ENCODE results near the gene BCL7A.

Gene BCL7A

GRCh38 chr12:121996945-121997612 lies 24.6 kb upstream of the BCL7A start:
- FAIRE-seq (no peak), DNase-seq (ENCODE audit: extremely low spot score, insufficient read length, low read depth) (no peak)

GRCh38 chr12:122001466-122002209 lies 20.0 kb upstream of the BCL7A start:
- no peak for FAIRE-seq
- DNase-seq (ENCODE audit: extremely low spot score, insufficient read length, low read depth): no peak

DNA sequence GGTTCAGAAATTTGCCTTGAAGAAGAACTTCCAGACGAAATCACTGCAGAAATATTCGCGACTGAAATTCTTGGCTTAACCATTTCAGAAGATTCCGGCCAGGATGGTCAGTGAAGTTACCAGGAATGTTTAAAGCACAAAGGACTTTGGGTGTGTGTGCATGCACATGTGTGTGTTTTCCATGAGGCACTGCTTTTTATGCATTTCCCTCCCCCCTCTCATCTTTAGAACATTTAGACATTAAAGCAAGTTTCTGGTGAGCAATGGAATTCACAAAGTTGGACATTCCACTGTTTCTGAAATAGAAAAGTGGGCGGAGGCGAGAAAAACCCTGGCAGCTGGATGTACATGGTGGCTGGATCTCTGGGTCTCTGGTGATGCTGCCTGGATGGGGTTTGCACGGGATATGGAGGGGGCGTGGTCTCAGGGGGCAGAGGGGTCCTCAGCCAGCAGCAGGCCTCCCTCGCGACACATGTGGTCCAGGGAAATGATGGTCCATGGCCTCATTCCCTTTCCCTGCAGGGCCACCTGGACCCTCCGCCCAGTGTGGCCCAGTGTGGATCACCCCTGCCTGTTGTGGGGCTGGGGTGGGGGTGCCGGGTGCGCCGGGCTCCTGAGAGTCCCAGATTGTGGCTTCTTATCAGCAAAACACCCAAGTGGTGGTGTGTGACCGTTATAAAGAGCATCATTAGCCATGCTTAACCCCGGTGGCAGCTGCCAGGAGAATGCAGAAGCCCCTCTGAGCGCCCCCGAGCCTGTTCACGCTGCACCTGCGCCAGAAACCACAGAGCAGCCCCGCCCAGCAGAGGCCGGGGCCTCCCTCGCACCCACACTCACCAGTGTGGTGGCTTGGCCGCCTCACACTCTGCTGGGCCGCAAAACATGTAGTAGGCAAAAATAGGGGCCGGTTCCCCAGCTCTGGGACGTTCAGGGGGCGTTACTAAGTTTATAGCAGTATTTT lies 17.8 kb upstream of the BCL7A start:
- DNase-seq (ENCODE audit: extremely low spot score, insufficient read length, low read depth) (no peak), FAIRE-seq (no peak)

DNA sequence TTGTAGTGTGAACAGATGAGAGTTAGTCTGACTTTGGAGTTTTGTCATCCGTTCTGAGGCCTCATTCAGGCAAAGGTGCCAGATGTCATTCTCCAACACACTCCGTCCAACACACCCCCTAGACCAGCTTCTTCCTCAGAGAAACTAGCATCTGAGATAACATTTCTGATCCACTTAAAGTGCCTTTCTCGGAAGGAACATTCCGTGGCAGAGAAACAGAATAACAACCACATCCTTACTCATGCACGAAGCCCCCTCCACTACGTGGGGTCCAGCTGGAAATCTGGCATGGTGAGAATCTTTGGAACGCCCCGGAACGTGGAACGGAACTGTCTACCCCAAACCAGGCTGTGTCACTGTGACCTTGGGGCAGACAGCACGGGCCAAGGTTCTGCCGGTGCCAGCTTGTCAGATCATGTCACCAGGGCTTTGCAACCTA lies 17.0 kb upstream of the BCL7A start:
- FAIRE-seq (no peak), DNase-seq (ENCODE audit: extremely low spot score, insufficient read length, low read depth) (no peak)

GRCh38 chr12:122005252-122005776 lies 16.4 kb upstream of the BCL7A start:
- FAIRE-seq (no peak), DNase-seq (ENCODE audit: extremely low spot score, insufficient read length, low read depth) (no peak)

DNA sequence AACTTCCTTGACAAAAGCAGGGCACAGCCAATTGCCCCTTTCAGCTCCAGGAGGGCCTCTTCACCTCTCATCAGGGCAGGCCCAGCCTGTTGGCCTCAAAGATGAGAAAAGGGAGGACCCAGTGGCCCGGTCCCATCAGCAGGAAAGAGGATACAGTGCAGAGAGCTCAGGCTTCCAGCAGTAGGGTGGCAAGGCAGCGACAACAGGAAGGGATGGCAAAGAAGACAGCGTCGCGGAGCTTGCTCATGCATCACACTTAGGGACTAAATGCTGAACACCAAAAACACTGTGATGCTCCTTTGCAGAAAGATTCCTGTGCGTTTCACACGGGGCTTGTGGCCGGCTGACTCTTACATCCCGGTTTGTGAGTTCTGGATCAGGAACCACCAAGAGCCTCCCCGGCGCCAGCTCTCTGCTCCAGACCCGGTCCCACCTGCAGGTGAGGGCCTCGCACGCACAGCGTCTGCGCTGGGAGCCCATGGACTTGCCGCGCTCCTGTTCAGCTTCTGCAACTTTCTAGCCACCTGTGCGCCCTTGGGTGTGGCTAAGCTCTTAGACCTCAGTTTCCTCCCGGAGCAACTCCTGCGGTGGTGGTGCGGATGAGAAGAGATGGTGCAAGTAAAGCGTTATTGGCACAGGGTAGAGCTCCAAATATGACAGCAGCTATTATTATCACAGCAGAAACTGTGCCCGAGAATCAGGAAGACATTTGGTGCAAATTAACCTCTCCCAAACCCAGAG lies 15.3 kb upstream of the BCL7A start:
- DNase-seq (ENCODE audit: extremely low spot score, insufficient read length, low read depth) (no peak), FAIRE-seq (no peak)

DNA sequence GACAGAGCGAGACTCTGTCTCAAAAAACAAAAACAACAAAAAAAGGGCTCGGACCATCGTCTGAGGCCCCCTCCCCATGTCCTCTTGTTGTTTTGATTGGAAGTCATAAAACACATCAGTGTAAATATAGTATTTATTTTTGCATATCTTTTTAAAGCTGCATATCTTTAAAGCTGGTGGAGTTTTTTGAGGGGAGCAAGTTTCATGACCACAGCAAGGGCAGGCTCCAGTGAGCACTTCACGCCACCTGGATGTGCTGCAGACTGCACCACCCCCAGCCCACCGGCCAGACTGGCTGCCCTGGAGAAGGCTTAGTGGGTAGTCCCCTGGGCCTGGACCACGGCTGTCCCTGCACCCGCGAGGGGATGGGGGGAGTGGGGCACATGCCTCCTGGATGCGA lies 11.9 kb upstream of the BCL7A start:
- DNase-seq (ENCODE audit: extremely low spot score, insufficient read length, low read depth) (no peak), FAIRE-seq (no peak)

DNA sequence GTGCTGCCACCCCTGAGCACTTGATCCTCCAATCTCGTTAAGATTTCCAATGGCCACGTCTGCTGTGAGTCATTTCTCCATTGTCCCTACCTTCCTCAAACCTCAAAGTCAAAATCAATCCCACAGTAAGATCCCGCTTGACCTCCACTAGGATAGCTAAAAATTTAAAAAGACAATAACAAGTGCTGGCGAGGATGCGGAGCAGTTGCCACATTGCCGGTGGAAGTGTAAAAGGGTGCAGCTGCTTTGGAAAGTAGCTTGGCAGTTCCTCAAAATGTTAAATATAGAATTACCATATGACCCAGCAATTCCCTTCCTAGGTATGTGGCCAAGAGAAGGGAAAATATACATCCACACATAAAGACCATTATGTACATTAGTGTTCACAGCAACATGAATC lies 9.5 kb upstream of the BCL7A start:
- DNase-seq (ENCODE audit: extremely low spot score, insufficient read length, low read depth) (no peak), FAIRE-seq (no peak)

GRCh38 chr12:122013136-122013535 lies 8.5 kb upstream of the BCL7A start:
- DNase-seq (ENCODE audit: extremely low spot score, insufficient read length, low read depth) (no peak), FAIRE-seq (no peak)

- no peak for FAIRE-seq
These were observed 7.7 kb upstream of the BCL7A start for GRCh38 chr12:122013791-122014590.

GRCh38 chr12:122014781-122015180 lies 6.9 kb upstream of the BCL7A start:
- FAIRE-seq (no peak), DNase-seq (ENCODE audit: extremely low spot score, insufficient read length, low read depth) (no peak)

More at GRCh38 chr12:122013791-122014590, 7.7 kb upstream of the BCL7A start:
- no peak for DNase-seq (ENCODE audit: extremely low spot score, insufficient read length, low read depth)

DNA sequence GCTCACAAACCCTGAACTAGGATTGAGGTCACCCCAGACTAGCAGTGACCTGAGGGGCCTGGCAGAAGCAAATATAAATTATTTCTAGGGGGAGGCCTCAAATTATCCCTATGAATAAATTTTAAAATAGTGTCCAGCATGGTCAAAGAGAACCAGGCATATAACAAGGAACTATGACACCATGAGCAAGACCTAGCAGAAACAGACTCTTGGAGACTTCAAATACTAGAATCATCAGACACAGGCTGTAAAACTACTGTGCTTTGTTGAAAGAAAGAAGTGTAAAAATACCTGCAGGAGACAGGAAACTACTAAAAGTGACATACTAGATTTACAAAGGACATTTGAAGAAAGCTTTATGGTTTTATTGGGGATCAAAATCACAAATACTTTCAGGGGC lies 3.2 kb upstream of the BCL7A start:
- FAIRE-seq (no peak), DNase-seq (ENCODE audit: extremely low spot score, insufficient read length, low read depth) (no peak)

GRCh38 chr12:122018937-122019336 lies 2.7 kb upstream of the BCL7A start:
- DNase-seq (ENCODE audit: extremely low spot score, insufficient read length, low read depth) (no peak), FAIRE-seq (no peak)

- no peak for FAIRE-seq
- no peak for DNase-seq (ENCODE audit: extremely low spot score, insufficient read length, low read depth)
These were observed 890 bp upstream of the BCL7A start for GRCh38 chr12:122020795-122021192.

DNA sequence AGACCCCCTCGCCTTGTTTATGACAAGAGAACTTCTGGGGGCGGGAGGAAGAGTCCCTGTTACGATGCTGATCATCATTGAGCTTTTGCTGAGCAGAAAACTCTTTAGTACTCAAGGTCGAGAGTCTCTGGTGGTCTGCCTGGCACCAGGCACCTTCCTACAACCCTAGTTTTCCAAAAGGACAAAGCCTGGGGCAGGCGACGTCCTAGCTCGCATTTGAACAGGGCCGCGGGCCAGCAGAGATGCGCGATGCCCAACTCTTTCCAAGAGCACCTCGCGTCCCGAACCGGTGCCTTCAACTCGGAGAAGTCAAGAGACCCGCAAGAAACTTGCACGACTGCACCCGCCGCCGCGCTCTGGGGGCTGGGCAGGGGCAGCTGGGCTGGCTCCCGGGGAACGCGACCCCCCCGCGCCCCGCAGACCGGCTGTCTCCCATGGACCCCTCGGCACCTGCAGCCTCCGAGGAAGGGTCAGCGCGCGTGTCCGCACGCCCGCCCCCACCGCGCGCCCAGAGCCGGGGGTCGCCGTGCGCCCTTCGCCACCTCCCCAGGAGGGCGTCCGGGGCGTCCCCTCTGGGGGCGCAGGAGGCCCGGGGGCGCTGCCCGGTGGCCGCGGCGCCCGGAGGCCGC lies 377 bp upstream of the BCL7A start:
- no peak for DNase-seq (ENCODE audit: extremely low spot score, insufficient read length, low read depth)
- no peak for FAIRE-seq

DNA sequence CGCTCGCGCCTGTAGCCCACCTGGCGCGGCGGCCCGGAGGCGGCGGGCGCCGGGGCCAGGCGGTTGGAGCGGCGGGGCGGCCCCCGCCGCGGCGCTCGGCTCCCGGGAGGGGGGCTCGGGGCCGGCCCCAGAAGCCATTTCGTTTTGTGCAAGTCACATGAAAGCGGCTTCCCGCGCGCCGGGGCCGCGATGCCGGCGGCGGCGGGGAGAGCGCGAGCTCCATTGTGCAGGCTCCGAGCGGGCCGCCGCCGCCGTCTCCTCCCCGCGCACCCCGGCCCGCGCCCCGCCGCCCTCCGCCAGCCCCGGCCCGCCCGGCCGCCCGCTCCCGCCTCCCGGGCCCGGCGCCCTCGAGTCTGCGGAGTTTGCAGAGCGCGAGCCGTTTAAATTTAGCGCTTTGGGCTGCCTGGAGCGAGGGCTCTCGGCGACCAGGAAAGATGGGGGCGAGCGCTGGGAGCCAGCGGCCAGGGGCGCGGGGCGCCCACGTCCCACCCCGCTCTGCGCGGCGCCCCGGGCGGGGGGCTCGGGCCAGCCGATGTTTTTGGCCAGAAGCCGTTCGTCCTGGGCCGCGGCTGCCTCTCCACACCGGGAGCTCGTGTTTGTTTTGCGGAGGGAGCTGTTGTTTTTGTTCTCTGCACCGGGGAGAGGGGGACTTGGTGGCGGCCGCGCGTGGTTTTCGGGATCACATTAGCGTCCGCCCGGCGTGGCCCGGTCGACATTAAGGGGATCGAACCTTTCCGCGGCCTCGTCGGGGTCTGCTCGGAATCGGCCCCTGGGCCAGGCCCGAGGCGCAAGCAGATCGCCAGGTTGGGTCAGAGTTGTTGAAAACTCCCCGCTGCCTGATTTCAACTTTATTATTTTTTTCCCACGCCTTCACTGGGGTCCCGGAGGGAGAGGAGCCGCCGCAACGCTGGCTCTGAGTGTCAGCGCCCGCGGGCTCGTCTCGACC lies 982 bp downstream of the BCL7A start:
- FAIRE-seq (no peak), DNase-seq (ENCODE audit: extremely low spot score, insufficient read length, low read depth) (no peak)

- FAIRE-seq (peak; percentile 15), DNase-seq (ENCODE audit: extremely low spot score, insufficient read length, low read depth) (no peak)
These were observed 1.9 kb downstream of the BCL7A start for GRCh38 chr12:122023339-122024131.

Data from GM18507 (cell line).